ENCODE results near the gene B3GALNT1.

GRCh38 chr3:161054860-161055604 lies 50.1 kb downstream of the B3GALNT1 start:
- no peak for TF ChIP-seq POLR2AphosphoS5 (IDR thresholded peaks at IDR 0.05; ENCODE audit: borderline replicate concordance, low read depth, low read length)
- no peak for TF ChIP-seq EZH2 (IDR thresholded peaks at IDR 0.05)
- no peak for TF ChIP-seq FOXP2 (optimal IDR thresholded peaks at IDR 0.05; ENCODE audit: control extremely low read depth, extremely low read length, insufficient read depth)

Measured in SK-N-MC (cell line).